GM18526 (cell line): Measurements from ENCODE around the gene FDCSP.
"Not testable (repeated sequence)": the region's sequence is repeated elsewhere in the genome, so short reads cannot be mapped to it uniquely, and the experiment has no call there.

Source experiments
- POLR2A ChIP-seq: IDR thresholded peaks from 3 replicates; pipeline ENCODE4 v1.6.1; 2011; ENCODE audit not compliant: insufficient read length; ENCODE audit errors: extremely low read depth

Gene FDCSP

DNA sequence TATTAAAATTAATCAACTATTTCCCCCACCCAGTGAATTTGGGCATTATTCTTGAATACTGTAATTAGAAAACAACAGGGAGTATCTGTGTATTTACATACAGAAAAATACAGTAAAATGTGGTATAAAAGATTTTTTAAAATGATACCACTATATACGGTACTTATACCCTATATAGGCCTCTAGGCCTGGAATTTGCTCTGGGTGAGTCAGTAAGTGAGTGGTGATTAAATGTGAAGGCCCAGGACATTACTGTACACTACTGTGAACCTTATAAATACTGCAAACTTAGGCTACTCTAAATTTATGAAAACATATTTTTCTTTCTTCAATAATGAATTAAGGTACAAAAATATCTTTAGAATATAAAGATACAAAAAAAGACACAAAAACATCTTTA is 10.2 kb downstream of the FDCSP start:
- no peak for TF ChIP-seq POLR2A

- TF ChIP-seq POLR2A, result no peak
These were observed 13.4 kb downstream of the FDCSP start for GRCh38 chr4:70239131-70239883.

- TF ChIP-seq POLR2A, result no peak
These were observed 14.1 kb downstream of the FDCSP start for GRCh38 chr4:70239884-70240591.

GRCh38 chr4:70242297-70242696 is 16.4 kb downstream of the FDCSP start, which contains the start of gene CSN3:
TSS of gene CSN3 (plus strand) at chr4:70242597. CDS start at chr4:70244820, 2,223 bp downstream.
- TF ChIP-seq POLR2A, result not testable (repeated sequence)

DNA sequence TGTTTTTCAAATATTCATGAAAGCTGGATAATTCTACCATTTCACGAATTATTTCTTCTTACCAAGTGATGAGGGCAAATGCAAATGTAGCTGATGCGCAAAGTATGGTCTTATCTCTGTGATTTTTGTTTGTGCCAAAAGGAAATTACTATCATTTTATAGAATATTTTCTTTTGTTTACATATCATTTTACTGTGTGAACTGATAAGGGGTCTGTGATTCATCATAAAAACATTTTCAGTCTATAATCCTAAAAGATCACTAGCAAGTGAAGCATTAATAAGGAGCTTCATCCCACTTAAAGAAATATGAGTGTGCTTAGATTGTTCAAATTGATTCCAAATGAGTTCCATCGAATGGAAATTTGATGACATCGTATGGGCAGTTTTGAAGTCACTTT is 17.2 kb downstream of the FDCSP start:
- TF ChIP-seq POLR2A, result no peak

DNA sequence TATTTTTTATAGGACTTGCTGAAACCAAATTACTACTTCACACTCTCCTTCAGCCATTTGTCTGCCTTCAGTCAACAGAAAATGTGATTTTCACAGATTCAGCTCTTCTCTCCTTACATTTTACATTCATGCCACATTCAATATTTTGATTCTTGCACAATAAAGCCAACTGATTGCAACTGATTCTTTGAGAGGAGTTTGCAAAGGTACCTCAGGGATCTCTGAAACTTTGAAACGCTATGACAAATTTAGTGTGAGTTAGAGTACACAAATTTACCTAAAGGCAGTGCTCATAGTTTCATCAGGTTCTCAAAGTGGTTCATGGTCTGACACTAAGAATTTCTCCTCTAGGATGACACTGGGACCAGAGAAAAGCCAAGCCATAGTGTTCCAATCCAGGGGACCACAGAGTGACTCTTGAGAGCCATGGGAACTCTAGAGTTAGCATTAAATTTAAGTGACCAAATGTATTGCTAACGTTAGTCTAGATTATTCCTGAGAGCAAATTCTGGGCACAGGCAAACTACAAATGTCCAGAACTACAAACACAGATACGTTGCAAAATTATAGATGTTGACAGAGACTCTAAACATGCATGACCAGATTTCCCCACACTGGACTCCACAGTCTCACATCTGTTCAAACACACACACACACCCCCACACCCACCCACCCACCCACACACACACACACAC is 25.5 kb downstream of the FDCSP start:
- TF ChIP-seq POLR2A, result no peak

GRCh38 chr4:70251945-70252277 is 26.0 kb downstream of the FDCSP start:
- TF ChIP-seq POLR2A, result no peak

DNA sequence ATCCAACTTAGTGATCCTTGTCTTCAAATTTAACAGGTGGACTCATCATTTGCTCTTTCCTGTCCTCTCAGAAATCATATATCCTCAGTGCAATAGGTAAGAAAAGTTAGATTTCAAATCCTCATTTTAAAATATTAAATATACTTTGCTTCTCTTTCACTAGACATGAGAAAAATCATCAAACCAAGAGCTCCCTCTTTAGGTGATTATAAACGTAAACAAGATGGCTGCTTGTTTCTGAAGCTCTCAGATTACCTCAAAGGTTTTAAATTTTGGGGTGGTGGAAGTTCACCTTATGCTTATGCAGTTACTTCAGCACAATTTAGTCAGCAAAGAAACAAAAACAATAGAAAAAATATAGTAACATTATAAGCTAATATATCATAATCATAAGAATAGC is 43.8 kb downstream of the FDCSP start:
- no peak for TF ChIP-seq POLR2A

- no peak for TF ChIP-seq POLR2A
These were observed 51.2 kb downstream of the FDCSP start for GRCh38 chr4:70277121-70277520.

GRCh38 chr4:70280567-70280966 is 54.6 kb downstream of the FDCSP start:
- no peak for TF ChIP-seq POLR2A
